GM12878 (cell line): Measurements from ENCODE around the gene SPINK6. TPM values are rescaled to one million over a fixed set of nuclear protein-coding genes. Genes with fewer than 3 reads are reported as not detected.

ENCODE experiments used
- CUX1 ChIP-seq: IDR thresholded peaks from 2 replicates; pipeline ENCODE4 v1.6.1; 2012; ENCODE audit warnings: improper control_type of control experiment, low read depth, low read length; ENCODE audit not compliant: insufficient replicate concordance
- polyA plus RNA-seq, 11 experiments: library from polyadenylated mRNA; depleted of rRNA in 4 of 11; unstranded in 6 of 11; stranded (reverse) in 5 of 11; fragments of >200 nt; fragmentation: Nextera tagmentation in 4 of 11; fragmentation: Illumina TruSeq in 1 of 11; extraction: Ambion mirVana in 4 of 11; extraction: Trizol in 1 of 11; gene quantifications; 1 replicate in 1 of 11; 2 replicates in 10 of 11; pipeline versions ENCODE4 v1.2.1 to v1.2.3, GENCODE V29; 2011 to 2016; ENCODE audit warnings: inconsistent platforms in 2 of 11, missing spikeins in 2 of 11, low read depth in 1 of 11
- total RNA-seq, 4 experiments: library from RNA; depleted of rRNA in 3 of 4; stranded (reverse); fragments of >200 nt in 3 of 4; fragmentation: Illumina TruSeq in 1 of 4; extraction: Trizol in 1 of 4; gene quantifications; 2 replicates each; pipeline versions ENCODE4 v1.2.1 to v1.2.3, GENCODE V29; 2013 to 2021
- TF ChIP-seq, protein P1 (sequence below): fragments of 450-650 bp; IDR thresholded peaks from 2 replicates; pipeline ENCODE4 v1.6.1; 2018; ENCODE audit warnings: borderline replicate concordance, mild to moderate bottlenecking; ENCODE audit not compliant: partially characterized antibody
- TF ChIP-seq, protein P2 (sequence below): fragments of 450-650 bp; formaldehyde crosslinking; IDR thresholded peaks from 2 replicates; pipeline ENCODE4 v1.5.0; 2022; ENCODE audit warnings: mild to moderate bottlenecking, missing genetic modification characterization
- TF ChIP-seq, protein P3 (sequence below): IDR thresholded peaks from 2 replicates; pipeline ENCODE4 v1.6.1; 2011; ENCODE audit warnings: low read depth, low read length, improper control_type of control experiment, borderline replicate concordance

The SPINK6 gene
- total and polyA plus RNA-seq, 10 of the 15 experiments (the other 5 are each of a cell fraction or from before 2014, with no cell fraction given) = not detected

GRCh38 chr5:148162038-148162437 is 40.8 kb upstream of the SPINK6 start (continued):
- TF ChIP-seq CUX1 = no peak
- TF ChIP-seq, protein P1, sequence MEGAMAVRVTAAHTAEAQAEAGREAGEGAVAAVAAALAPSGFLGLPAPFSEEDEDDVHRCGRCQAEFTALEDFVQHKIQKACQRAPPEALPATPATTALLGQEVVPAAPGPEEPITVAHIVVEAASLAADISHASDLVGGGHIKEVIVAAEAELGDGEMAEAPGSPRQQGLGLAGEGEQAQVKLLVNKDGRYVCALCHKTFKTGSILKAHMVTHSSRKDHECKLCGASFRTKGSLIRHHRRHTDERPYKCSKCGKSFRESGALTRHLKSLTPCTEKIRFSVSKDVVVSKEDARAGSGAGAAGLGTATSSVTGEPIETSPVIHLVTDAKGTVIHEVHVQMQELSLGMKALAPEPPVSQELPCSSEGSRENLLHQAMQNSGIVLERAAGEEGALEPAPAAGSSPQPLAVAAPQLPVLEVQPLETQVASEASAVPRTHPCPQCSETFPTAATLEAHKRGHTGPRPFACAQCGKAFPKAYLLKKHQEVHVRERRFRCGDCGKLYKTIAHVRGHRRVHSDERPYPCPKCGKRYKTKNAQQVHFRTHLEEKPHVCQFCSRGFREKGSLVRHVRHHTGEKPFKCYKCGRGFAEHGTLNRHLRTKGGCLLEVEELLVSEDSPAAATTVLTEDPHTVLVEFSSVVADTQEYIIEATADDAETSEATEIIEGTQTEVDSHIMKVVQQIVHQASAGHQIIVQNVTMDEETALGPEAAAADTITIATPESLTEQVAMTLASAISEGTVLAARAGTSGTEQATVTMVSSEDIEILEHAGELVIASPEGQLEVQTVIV = no peak
- TF ChIP-seq, protein P2, sequence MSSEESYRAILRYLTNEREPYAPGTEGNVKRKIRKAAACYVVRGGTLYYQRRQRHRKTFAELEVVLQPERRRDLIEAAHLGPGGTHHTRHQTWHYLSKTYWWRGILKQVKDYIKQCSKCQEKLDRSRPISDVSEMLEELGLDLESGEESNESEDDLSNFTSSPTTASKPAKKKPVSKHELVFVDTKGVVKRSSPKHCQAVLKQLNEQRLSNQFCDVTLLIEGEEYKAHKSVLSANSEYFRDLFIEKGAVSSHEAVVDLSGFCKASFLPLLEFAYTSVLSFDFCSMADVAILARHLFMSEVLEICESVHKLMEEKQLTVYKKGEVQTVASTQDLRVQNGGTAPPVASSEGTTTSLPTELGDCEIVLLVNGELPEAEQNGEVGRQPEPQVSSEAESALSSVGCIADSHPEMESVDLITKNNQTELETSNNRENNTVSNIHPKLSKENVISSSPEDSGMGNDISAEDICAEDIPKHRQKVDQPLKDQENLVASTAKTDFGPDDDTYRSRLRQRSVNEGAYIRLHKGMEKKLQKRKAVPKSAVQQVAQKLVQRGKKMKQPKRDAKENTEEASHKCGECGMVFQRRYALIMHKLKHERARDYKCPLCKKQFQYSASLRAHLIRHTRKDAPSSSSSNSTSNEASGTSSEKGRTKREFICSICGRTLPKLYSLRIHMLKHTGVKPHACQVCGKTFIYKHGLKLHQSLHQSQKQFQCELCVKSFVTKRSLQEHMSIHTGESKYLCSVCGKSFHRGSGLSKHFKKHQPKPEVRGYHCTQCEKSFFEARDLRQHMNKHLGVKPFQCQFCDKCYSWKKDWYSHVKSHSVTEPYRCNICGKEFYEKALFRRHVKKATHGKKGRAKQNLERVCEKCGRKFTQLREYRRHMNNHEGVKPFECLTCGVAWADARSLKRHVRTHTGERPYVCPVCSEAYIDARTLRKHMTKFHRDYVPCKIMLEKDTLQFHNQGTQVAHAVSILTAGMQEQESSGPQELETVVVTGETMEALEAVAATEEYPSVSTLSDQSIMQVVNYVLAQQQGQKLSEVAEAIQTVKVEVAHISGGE (CRISPR knock-in tag) = no peak
- TF ChIP-seq, protein P3, sequence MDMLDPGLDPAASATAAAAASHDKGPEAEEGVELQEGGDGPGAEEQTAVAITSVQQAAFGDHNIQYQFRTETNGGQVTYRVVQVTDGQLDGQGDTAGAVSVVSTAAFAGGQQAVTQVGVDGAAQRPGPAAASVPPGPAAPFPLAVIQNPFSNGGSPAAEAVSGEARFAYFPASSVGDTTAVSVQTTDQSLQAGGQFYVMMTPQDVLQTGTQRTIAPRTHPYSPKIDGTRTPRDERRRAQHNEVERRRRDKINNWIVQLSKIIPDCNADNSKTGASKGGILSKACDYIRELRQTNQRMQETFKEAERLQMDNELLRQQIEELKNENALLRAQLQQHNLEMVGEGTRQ = no peak
